ENCODE results near the gene GFOD2.

The GFOD2 gene

DNA sequence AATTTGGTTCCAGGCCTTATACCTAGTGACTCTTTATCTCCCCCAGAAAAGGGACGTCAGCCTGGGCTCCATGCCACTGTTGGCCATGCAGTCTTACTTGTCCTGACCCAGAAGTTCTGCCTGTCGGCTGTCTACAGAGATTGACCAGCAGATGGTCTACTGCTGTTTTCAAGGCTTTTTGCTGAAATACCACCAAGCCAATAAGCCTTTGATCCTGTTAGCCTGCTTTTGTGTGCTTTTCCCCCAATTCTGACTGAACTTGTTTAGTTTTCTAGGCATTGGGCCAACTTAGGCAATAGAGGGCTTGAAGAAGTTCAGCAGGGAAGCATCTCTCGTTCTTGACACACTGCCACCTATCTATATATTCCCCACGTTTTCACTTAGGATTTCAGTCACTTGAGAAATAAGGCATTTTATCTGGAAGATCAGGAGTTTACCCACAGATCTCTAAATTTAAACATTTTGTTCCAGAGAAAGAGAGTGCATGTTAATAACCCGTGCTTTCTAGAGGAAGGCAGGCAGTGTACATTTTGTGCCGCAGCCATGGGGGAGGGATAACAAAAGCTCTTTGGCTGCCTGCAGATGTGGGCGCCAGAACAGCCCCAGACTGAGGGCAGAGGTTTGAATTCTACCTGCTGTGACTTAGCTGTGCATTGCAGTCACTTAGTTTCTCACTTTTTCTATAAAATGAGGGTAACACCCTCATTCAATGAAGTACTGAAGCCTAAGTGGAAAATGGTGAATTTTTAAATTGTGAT, 86.5 kb downstream of the GFOD2 start:
- H3K4me3 ChIP-seq (ENCODE audit: low read length), result no peak overlapping the region
- no peak for TF ChIP-seq CTCF (IDR thresholded peaks at IDR 0.05; ENCODE audit: insufficient read depth, low read depth, low read length, missing control alignments)
- peak; percentile 34 for DNase-seq (ENCODE audit: low read depth)

DNA sequence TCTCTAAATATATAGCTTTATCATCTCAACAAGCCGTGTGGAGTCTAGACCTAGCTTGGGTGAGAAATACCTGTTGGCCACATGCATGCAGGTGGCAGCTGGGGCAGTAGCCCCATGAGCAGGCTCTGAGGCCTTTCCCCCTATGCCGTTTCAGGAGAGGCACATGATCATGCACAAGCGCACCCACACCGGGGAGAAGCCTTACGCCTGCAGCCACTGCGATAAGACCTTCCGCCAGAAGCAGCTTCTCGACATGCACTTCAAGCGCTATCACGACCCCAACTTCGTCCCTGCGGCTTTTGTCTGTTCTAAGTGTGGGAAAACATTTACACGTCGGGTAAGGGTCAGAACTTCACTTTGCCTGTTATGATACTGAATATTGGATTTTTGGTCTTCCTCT, 90.9 kb downstream of the GFOD2 start:
- no peak for TF ChIP-seq CTCF (IDR thresholded peaks at IDR 0.05; ENCODE audit: insufficient read depth, low read depth, low read length, missing control alignments)
- no peak overlapping the region for H3K4me3 ChIP-seq (ENCODE audit: low read length)
- DNase-seq (ENCODE audit: low read depth), result no peak
